H1 (cell line): Measurements from ENCODE around the gene FAM169A. TPM values are rescaled to one million over a fixed set of nuclear protein-coding genes. Genes with fewer than 3 reads are reported as not detected.

ENCODE experiments used
- CTCF ChIA-PET: fragments of 300-600 bp; sonication (Branson Sonifier 250); formaldehyde crosslinking; loops from one replicate; lab custom pipeline; 2021; ENCODE audit not compliant: partially characterized antibody; lab: Charles Lee
- POLR2A ChIA-PET: fragments of 300-600 bp; sonication (Branson Sonifier 250); formaldehyde crosslinking; loops from one replicate; lab custom pipeline; 2021; ENCODE audit warnings: inconsistent platforms; ENCODE audit not compliant: partially characterized antibody; lab: Charles Lee
- DNase-seq, 2 experiments: peaks; one replicate each; pipeline versions ENCODE4 v3.0.0 to v3.0.0-alpha.2; 2010 to 2022; ENCODE audit warnings: low spot score in 2 of 2, low read depth in 1 of 2, mixed read lengths in 1 of 2
- FAIRE-seq: peaks from 2 replicates; lab custom pipeline; 2011; peaks lifted over from hg19 to GRCh38; lab: Jason Lieb, UNC
- H2AFZ ChIP-seq: 2 replicates; pipeline ENCODE4 v1.8.1; 2012; ENCODE audit warnings: low read length, inconsistent platforms
- H2AK5ac ChIP-seq: 2 replicates; pipeline ENCODE4 v1.6.1; 2013; ENCODE audit warnings: low read depth, low read length
- H2BK120ac ChIP-seq: replicated peaks from 2 replicates; pipeline ENCODE3; 2013; ENCODE audit warnings: low read depth, low read length, inconsistent platforms
- H2BK12ac ChIP-seq: 2 replicates; pipeline ENCODE4 v1.6.1; 2013; ENCODE audit warnings: low read depth, low read length
- H2BK15ac ChIP-seq: 2 replicates; pipeline ENCODE4 v1.6.1; 2013; ENCODE audit warnings: low read length
- H2BK20ac ChIP-seq: 2 replicates; pipeline ENCODE4 v1.6.1; 2013; ENCODE audit warnings: low read length
- H2BK5ac ChIP-seq: 2 replicates; pipeline ENCODE4 v1.6.1; 2013; ENCODE audit warnings: low read depth, low read length
- H3K14ac ChIP-seq: 2 replicates; pipeline ENCODE4 v1.6.1; 2013; ENCODE audit warnings: inconsistent platforms; ENCODE audit not compliant: insufficient read length
- H3K18ac ChIP-seq: 2 replicates; pipeline ENCODE4 v1.6.1; 2013; ENCODE audit warnings: low read length; ENCODE audit errors: extremely low read depth
- H3K23ac ChIP-seq: 2 replicates; pipeline ENCODE4 v1.6.1; 2013; ENCODE audit warnings: inconsistent platforms; ENCODE audit not compliant: insufficient read length
- H3K23me2 ChIP-seq: 2 replicates; pipeline ENCODE4 v1.6.1; 2013; ENCODE audit warnings: low read depth, low read length
- H3K27ac ChIP-seq: 2 replicates; pipeline ENCODE4 v1.6.1; 2011; ENCODE audit warnings: low read depth, low read length, inconsistent platforms
- H3K27me3 ChIP-seq, 4 experiments: replicated peaks in 1 of 4; 1 replicate in 1 of 4; 2 replicates in 3 of 4; pipeline versions ENCODE4 v1.6.1 to v1.8.1; 2011 to 2013; ENCODE audit warnings: low read length in 3 of 4, mild to moderate bottlenecking in 3 of 4, inconsistent platforms in 2 of 4, mixed read lengths in 2 of 4, moderate library complexity in 1 of 4; ENCODE audit not compliant: control insufficient read depth in 3 of 4, insufficient read depth in 3 of 4; ENCODE audit errors: extremely low read depth in 1 of 4
- H3K36me3 ChIP-seq, 4 experiments: 2 replicates each; pipeline versions ENCODE4 v1.6.1 to v1.8.1; 2011 to 2013; ENCODE audit warnings: mild to moderate bottlenecking in 4 of 4, low read length in 3 of 4, moderate library complexity in 2 of 4, control low read depth in 1 of 4, inconsistent platforms in 1 of 4; ENCODE audit not compliant: insufficient read depth in 4 of 4, control insufficient read depth in 2 of 4
- H3K4ac ChIP-seq: replicated peaks from 2 replicates; pipeline ENCODE3; 2013; ENCODE audit warnings: low read length, low read depth, mixed read lengths, inconsistent platforms; ENCODE audit not compliant: insufficient read length
- H3K4me1 ChIP-seq, 4 experiments: replicated peaks in 1 of 4; 1 replicate in 1 of 4; 2 replicates in 3 of 4; pipeline versions ENCODE4 v1.6.1 to v1.8.1; 2011 to 2013; ENCODE audit warnings: low read length in 3 of 4, inconsistent platforms in 2 of 4, mixed read lengths in 1 of 4; ENCODE audit not compliant: insufficient read depth in 4 of 4, control insufficient read depth in 3 of 4
- H3K4me2 ChIP-seq, 2 experiments: 2 replicates each; pipeline versions ENCODE4 v1.6.1 to v1.8.1; 2011 to 2013; ENCODE audit warnings: low read depth in 2 of 2, low read length in 2 of 2, control low read depth in 1 of 2, inconsistent platforms in 1 of 2, mild to moderate bottlenecking in 1 of 2; ENCODE audit not compliant: insufficient read depth in 1 of 2
- H3K4me3 ChIP-seq, 4 experiments: fragments of 200-600, 300-600 bp in 1 of 4; sonication (generic), shearing (Covaris generic), sonication (Bioruptor Twin) in 1 of 4; 2 replicates each; pipeline versions ENCODE4 v1.5.1 to v1.8.1; 2011 to 2016; ENCODE audit warnings: low read length in 4 of 4, low read depth in 3 of 4, control low read depth in 2 of 4, inconsistent platforms in 2 of 4, mild to moderate bottlenecking in 2 of 4, mixed read lengths in 1 of 4, moderate library complexity in 1 of 4; ENCODE audit not compliant: insufficient read depth in 2 of 4; ENCODE audit errors: extremely low read depth in 1 of 4
- H3K56ac ChIP-seq: replicated peaks from 2 replicates; pipeline ENCODE3; 2013; ENCODE audit warnings: low read depth, mild to moderate bottlenecking, mixed read lengths, low read length, inconsistent platforms; ENCODE audit not compliant: insufficient read length
- H3K79me1 ChIP-seq: 2 replicates; pipeline ENCODE4 v1.6.1; 2013; ENCODE audit warnings: low read depth, low read length, control low read depth
- H3K79me2 ChIP-seq, 2 experiments: 2 replicates each; pipeline versions ENCODE4 v1.6.1 to v1.8.1; 2012 to 2013; ENCODE audit warnings: low read length in 2 of 2, mild to moderate bottlenecking in 2 of 2, inconsistent platforms in 1 of 2; ENCODE audit not compliant: insufficient read depth in 2 of 2, control insufficient read depth in 1 of 2
- H3K9ac ChIP-seq, 4 experiments: replicated peaks in 1 of 4; 1 replicate in 1 of 4; 2 replicates in 3 of 4; pipeline versions ENCODE4 v1.6.1 to v1.8.1; 2011 to 2013; ENCODE audit warnings: low read depth in 3 of 4, low read length in 3 of 4, control low read depth in 2 of 4, mild to moderate bottlenecking in 2 of 4, moderate library complexity in 2 of 4, inconsistent platforms in 1 of 4; ENCODE audit errors: extremely low read depth in 1 of 4
- H3K9me3 ChIP-seq, 2 experiments: 2 replicates each; pipeline versions ENCODE4 v1.6.1 to v1.8.1; 2012 to 2013; ENCODE audit warnings: mild to moderate bottlenecking in 2 of 2, moderate library complexity in 2 of 2, control low read depth in 1 of 2, inconsistent platforms in 1 of 2, low read depth in 1 of 2, low read length in 1 of 2, mixed read lengths in 1 of 2; ENCODE audit not compliant: insufficient read depth in 2 of 2
- H4K20me1 ChIP-seq, 2 experiments: replicated peaks in 1 of 2; 2 replicates each; pipeline versions ENCODE3 to v1.8.1; 2011 to 2013; ENCODE audit warnings: inconsistent platforms in 2 of 2, low read length in 2 of 2, mild to moderate bottlenecking in 1 of 2; ENCODE audit not compliant: insufficient read depth in 2 of 2, control insufficient read depth in 1 of 2
- H4K5ac ChIP-seq: 2 replicates; pipeline ENCODE4 v1.6.1; 2013; ENCODE audit warnings: low read length, low read depth, mixed read lengths, inconsistent platforms; ENCODE audit not compliant: insufficient read length
- H4K8ac ChIP-seq: 2 replicates; pipeline ENCODE4 v1.8.0; 2013; ENCODE audit warnings: mild to moderate bottlenecking, moderate library complexity, low read length, inconsistent platforms; ENCODE audit not compliant: insufficient read depth; ENCODE audit errors: extremely low read depth
- H4K91ac ChIP-seq: replicated peaks from 2 replicates; pipeline ENCODE3; 2013; ENCODE audit warnings: low read length, mixed read lengths, inconsistent platforms; ENCODE audit not compliant: insufficient read length
- CEBPB ChIP-seq: IDR thresholded peaks from 2 replicates; pipeline ENCODE4 v1.6.1; 2012; ENCODE audit warnings: low read depth, low read length
- KDM4A ChIP-seq: IDR thresholded peaks from one replicate; pipeline ENCODE4 v1.7.1; 2012; ENCODE audit warnings: low read depth, mild to moderate bottlenecking, moderate library complexity, low read length, inconsistent platforms; ENCODE audit not compliant: severe bottlenecking
- NRF1 ChIP-seq: IDR thresholded peaks from 2 replicates; pipeline ENCODE4 v1.6.1; 2011; ENCODE audit warnings: mild to moderate bottlenecking, low read depth, low read length, improper control_type of control experiment
- RXRA ChIP-seq: IDR thresholded peaks from 2 replicates; pipeline ENCODE4 v1.6.1; 2011; ENCODE audit warnings: low read depth, mild to moderate bottlenecking, low read length, moderate library complexity; ENCODE audit not compliant: insufficient read depth
- SIRT6 ChIP-seq: IDR thresholded peaks from one replicate; pipeline ENCODE4 v1.7.1; 2012; ENCODE audit warnings: low read length, inconsistent platforms
- TAF7 ChIP-seq: optimal IDR thresholded peaks from 2 replicates; pipeline ENCODE3; 2011; ENCODE audit warnings: low read depth, mild to moderate bottlenecking, inconsistent platforms, low read length, moderate library complexity, borderline replicate concordance
- TBP ChIP-seq: IDR thresholded peaks from 2 replicates; pipeline ENCODE4 v1.6.1; 2011; ENCODE audit warnings: low read depth, low read length, improper control_type of control experiment
- TEAD4 ChIP-seq: IDR thresholded peaks from 2 replicates; pipeline ENCODE4 v1.6.1; 2012; ENCODE audit warnings: low read depth, low read length, inconsistent platforms, mixed read lengths
- WGBS, 2 experiments: shearing (Covaris generic) in 1 of 2; methylation state at CpG; one replicate each; pipeline versions ENCODE4 v1.1.6 to v1.1.7; 2013 to 2015; ENCODE audit warnings: low lambda C conversion rate in 2 of 2, mixed read lengths in 2 of 2, inconsistent platforms in 1 of 2, low coverage in 1 of 2, missing lambda C conversion rate in 1 of 2; ENCODE audit not compliant: insufficient replicate concordance in 2 of 2, insufficient coverage in 1 of 2, insufficient read length in 1 of 2; ENCODE audit errors: extremely low coverage in 1 of 2, missing lambda C conversion rate in 1 of 2; 5-methylcytosine and 5-hydroxymethylcytosine counted together
- polyA plus RNA-seq, 7 experiments: library from polyadenylated mRNA; depleted of rRNA in 3 of 7; stranded (reverse) in 5 of 7; unstranded in 2 of 7; fragments of >200 nt in 5 of 7; fragments of 200-250 nt in 2 of 7; gene quantifications; 1 replicate in 5 of 7; 2 replicates in 1 of 7; 4 replicates in 1 of 7; pipeline versions ENCODE4 v1.2.1 to v1.2.3, GENCODE V29; 2011 to 2013; ENCODE audit warnings: missing spikeins in 2 of 7, mixed read lengths in 2 of 7
- total RNA-seq: library from RNA; stranded (reverse); fragmentation: NEBNext Ultra II Directional; extraction: Animal tissue kit (Norgen Biotek cat#: 25700); gene quantifications from 2 replicates; pipeline ENCODE4 v1.2.1, GENCODE V29; 2021

The FAM169A gene
- total and polyA plus RNA-seq, 2 of the 8 experiments (the other 6 are each of a cell fraction or from before 2014, with no cell fraction given) = 12.6 to 83.1 TPM

- Histone ChIP-seq H3K9ac (no peak overlapping the region), H4K91ac (no peak overlapping the region), H3K4me3 (no peak overlapping the region), H4K8ac (no peak overlapping the region), H3K4me1 (no peaks in the 10 kb centered on the region), H2BK20ac (no peak overlapping the region), H3K4me2 (no peak overlapping the region), H3K9me3 (no peaks in the 10 kb centered on the region), H3K56ac (no peak overlapping the region), H2AFZ (no peak overlapping the region), H3K18ac (no peak overlapping the region), H2BK15ac (no peak overlapping the region), H3K79me2 (no peaks in the 10 kb centered on the region), H3K36me3 (peaks cover 2 to 34% (median 16%) of the 10 kb centered on the region in 4 experiments; a peak in 5 of 8 replicates), H2BK5ac (no peak overlapping the region), H3K79me1 (no peaks in the 10 kb centered on the region), H2AK5ac (no peak overlapping the region), H3K23me2 (no peaks in the 10 kb centered on the region; the same call in 1 of the 2 replicates), H3K14ac (no peak overlapping the region), H3K4ac (no peak overlapping the region), H4K20me1 (no peaks in the 10 kb centered on the region), H4K5ac (no peak overlapping the region), H2BK12ac (no peak overlapping the region), H3K23ac (no peak overlapping the region), H3K27me3 (peaks cover 0 to 1% (median 0%) of the 10 kb centered on the region in 4 experiments; a peak in 1 of 7 replicates), H3K27ac (no peak overlapping the region), H2BK120ac (no peak overlapping the region)
- no peak for DNase-seq
- ChIA-PET CTCF (no interaction called here), POLR2A (no interaction called here)
- no peak for FAIRE-seq
- 96% methylated on average over 6 of the region's 6 CpGs; no CpG with 5 or more reads in 1 of the 2 experiments for WGBS, 2 experiments
- TF ChIP-seq KDM4A = no peak
- TF ChIP-seq NRF1 = no peak
- TF ChIP-seq TEAD4 = no peak
- no peak for TF ChIP-seq TAF7
- TF ChIP-seq RXRA = no peak
- no peak for TF ChIP-seq SIRT6
- TF ChIP-seq TBP = no peak
- no peak for TF ChIP-seq CEBPB
Observed at GRCh38 chr5:74736759-74737158, 129.4 kb downstream of the FAM169A start.
